Ishikawa (cell line): ENCODE data around the gene SRP54.

Source experiments
- CEBPB ChIP-seq: IDR thresholded peaks from 2 replicates; pipeline ENCODE4 v1.6.1; 2012
- CREB1 ChIP-seq: IDR thresholded peaks from 2 replicates; pipeline ENCODE4 v1.6.1; 2012; ENCODE audit warnings: low read depth
- EGR1 ChIP-seq: IDR thresholded peaks from 2 replicates; pipeline ENCODE4 v1.6.1; 2012
- EP300 ChIP-seq: IDR thresholded peaks from 2 replicates; pipeline ENCODE4 v1.6.1; 2012; ENCODE audit warnings: borderline replicate concordance
- FOXM1 ChIP-seq: IDR thresholded peaks from 2 replicates; pipeline ENCODE4 v1.6.1; 2012; ENCODE audit warnings: low read depth, borderline replicate concordance
- NFIC ChIP-seq: IDR thresholded peaks from 2 replicates; pipeline ENCODE4 v1.6.1; 2012
- RAD21 ChIP-seq: IDR thresholded peaks from 2 replicates; pipeline ENCODE4 v1.6.1; 2012; ENCODE audit warnings: low read depth
- TAF1 ChIP-seq: IDR thresholded peaks from 2 replicates; pipeline ENCODE4 v1.6.1; 2012; ENCODE audit warnings: low read depth, mild to moderate bottlenecking
- TCF12 ChIP-seq: IDR thresholded peaks from 2 replicates; pipeline ENCODE4 v1.6.1; 2012; ENCODE audit warnings: low read depth
- TEAD4 ChIP-seq: IDR thresholded peaks from 2 replicates; pipeline ENCODE4 v1.6.1; 2012
- YY1 ChIP-seq: IDR thresholded peaks from 2 replicates; pipeline ENCODE4 v1.6.1; 2012; ENCODE audit warnings: low read depth
- ZBTB7A ChIP-seq: IDR thresholded peaks from 2 replicates; pipeline ENCODE4 v1.6.1; 2012; ENCODE audit warnings: low read depth
- TF ChIP-seq, protein P1 (sequence below): IDR thresholded peaks from 2 replicates; pipeline ENCODE4 v1.6.1; 2012
- TF ChIP-seq, protein P2 (sequence below): IDR thresholded peaks from 2 replicates; pipeline ENCODE4 v1.6.1; 2012
- TF ChIP-seq, protein P3 (sequence below): IDR thresholded peaks from 2 replicates; pipeline ENCODE4 v1.6.1; 2012; ENCODE audit warnings: low read depth, mild to moderate bottlenecking

The SRP54 gene

DNA sequence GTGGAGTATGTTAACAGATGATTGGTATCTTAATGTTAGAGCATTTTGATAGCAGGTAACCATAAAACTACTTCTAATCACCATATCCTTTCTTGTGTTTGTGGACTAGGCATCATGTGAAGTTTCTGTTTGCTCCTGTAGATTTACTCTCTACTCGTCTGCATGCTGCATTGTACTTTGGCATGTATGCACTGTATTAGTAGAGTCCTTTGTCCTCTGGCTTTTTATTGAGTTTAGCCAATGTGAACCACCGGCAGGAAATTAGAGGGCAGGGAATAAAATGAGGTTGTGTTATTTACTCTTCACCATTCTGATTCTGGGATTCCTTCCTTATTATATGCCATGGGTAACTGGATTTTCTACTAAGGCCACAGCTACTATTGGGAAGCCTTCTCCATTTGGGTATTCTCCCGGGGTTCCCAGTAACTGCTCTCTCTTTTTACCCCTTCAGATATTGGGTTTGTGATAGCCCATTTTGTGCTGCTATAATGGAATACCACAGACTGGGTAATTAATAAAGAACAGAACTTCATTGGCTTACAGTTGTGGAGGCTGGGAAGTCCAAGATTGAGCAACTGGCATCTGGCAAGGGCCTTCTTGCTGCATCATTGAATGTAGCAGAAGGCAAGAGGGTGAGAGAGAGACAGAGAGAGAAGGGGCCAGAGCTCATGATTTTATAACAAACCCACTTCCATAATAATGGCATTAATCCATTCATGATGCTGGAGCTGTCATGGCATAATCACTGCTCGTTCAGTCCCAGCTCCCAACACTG, 85.6 kb downstream of the SRP54 start:
- TF ChIP-seq NFIC (no peak), ZBTB7A (no peak), FOXM1 (no peak), TCF12 (no peak), RAD21 (no peak), EGR1 (no peak), CEBPB (no peak), YY1 (no peak), EP300 (no peak), TAF1 (no peak), CREB1 (no peak), TEAD4 (no peak)
- TF ChIP-seq, protein P1, sequence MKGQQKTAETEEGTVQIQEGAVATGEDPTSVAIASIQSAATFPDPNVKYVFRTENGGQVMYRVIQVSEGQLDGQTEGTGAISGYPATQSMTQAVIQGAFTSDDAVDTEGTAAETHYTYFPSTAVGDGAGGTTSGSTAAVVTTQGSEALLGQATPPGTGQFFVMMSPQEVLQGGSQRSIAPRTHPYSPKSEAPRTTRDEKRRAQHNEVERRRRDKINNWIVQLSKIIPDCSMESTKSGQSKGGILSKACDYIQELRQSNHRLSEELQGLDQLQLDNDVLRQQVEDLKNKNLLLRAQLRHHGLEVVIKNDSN = no peak
- TF ChIP-seq, protein P2, sequence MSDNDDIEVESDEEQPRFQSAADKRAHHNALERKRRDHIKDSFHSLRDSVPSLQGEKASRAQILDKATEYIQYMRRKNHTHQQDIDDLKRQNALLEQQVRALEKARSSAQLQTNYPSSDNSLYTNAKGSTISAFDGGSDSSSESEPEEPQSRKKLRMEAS = no peak

DNA sequence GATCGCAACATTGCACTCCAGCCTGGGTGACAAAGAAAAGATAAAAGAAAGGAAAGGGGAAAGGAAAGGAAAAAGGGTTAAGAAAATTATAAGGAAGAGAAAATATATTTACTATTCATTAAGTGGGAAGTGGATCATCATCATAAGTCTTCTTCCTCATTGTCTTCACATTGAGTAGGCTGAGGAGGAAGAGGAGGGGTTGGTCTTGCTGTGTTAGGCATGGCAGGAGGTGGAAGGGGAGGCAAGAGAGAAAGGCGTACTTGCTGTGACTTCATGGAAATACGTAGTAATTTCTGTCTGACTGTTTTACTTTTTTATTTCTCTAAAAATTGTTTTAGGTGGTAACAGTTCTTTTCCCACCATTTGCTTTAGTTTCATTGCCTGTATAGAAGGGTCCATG, 89.4 kb downstream of the SRP54 start:
- TF ChIP-seq YY1 = no peak
- TF ChIP-seq FOXM1 = no peak
- no peak for TF ChIP-seq TCF12
- no peak for TF ChIP-seq TAF1
- no peak for TF ChIP-seq EP300
- no peak for TF ChIP-seq CEBPB
- no peak for TF ChIP-seq EGR1
- no peak for TF ChIP-seq RAD21
- TF ChIP-seq, protein P2 = no peak
- TF ChIP-seq, protein P1 = no peak
- TF ChIP-seq, protein P3, sequence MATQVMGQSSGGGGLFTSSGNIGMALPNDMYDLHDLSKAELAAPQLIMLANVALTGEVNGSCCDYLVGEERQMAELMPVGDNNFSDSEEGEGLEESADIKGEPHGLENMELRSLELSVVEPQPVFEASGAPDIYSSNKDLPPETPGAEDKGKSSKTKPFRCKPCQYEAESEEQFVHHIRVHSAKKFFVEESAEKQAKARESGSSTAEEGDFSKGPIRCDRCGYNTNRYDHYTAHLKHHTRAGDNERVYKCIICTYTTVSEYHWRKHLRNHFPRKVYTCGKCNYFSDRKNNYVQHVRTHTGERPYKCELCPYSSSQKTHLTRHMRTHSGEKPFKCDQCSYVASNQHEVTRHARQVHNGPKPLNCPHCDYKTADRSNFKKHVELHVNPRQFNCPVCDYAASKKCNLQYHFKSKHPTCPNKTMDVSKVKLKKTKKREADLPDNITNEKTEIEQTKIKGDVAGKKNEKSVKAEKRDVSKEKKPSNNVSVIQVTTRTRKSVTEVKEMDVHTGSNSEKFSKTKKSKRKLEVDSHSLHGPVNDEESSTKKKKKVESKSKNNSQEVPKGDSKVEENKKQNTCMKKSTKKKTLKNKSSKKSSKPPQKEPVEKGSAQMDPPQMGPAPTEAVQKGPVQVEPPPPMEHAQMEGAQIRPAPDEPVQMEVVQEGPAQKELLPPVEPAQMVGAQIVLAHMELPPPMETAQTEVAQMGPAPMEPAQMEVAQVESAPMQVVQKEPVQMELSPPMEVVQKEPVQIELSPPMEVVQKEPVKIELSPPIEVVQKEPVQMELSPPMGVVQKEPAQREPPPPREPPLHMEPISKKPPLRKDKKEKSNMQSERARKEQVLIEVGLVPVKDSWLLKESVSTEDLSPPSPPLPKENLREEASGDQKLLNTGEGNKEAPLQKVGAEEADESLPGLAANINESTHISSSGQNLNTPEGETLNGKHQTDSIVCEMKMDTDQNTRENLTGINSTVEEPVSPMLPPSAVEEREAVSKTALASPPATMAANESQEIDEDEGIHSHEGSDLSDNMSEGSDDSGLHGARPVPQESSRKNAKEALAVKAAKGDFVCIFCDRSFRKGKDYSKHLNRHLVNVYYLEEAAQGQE = no peak
- TF ChIP-seq TEAD4 = no peak
- no peak for TF ChIP-seq CREB1
- no peak for TF ChIP-seq NFIC
- no peak for TF ChIP-seq ZBTB7A

DNA sequence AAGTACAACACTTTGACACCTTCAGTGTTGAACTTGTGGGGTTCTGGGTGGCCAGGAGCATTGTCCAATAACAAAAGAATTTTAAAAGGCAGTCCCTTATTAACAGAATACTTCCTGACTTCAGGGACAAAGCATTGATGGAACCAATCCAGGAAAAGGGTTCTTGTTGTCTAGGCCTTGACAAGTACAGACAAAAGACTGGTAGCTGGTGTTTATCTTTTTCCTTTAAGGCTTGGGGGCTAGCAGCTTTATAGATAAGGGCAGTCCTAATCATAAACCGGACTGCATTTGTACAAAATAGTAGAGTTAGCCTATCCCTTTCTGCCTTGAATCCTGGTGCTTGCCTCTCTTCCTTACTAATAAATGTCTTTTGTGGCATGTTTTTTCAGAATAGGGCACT, 90.7 kb downstream of the SRP54 start:
- TF ChIP-seq TAF1 (no peak), FOXM1 (no peak), TCF12 (no peak), EGR1 (no peak), ZBTB7A (no peak), CEBPB (no peak), TEAD4 (no peak), RAD21 (no peak), NFIC (no peak), YY1 (no peak), EP300 (no peak)
- TF ChIP-seq, protein P2 = no peak
- TF ChIP-seq, protein P1 = no peak
- TF ChIP-seq, protein P3 = no peak

DNA sequence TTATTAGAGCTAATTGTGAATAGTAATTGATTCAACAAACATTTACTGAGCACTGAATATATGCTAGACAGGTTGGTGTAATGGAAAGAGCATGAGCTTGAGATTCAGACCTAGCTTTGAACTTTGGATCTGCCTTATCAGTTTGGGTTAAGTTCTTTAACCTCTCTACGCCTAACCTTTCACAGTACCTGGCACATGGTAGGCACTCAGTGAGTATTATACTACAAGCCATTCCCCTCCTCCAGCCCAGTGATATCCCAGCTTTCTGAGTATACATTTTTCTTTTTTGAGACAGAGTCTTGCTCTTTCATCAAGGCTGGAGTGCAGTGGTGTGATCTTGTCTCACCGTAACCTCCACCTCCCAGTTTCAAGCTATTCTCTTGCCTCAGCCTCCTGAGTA, 95.3 kb downstream of the SRP54 start:
- TF ChIP-seq, protein P2 = no peak
- no peak for TF ChIP-seq TCF12
- no peak for TF ChIP-seq CREB1
- TF ChIP-seq, protein P1 = no peak
- no peak for TF ChIP-seq NFIC
- TF ChIP-seq ZBTB7A = no peak
- TF ChIP-seq, protein P3 = no peak
- no peak for TF ChIP-seq EGR1
- TF ChIP-seq YY1 = no peak
- TF ChIP-seq CEBPB = no peak
- TF ChIP-seq TAF1 = no peak
- TF ChIP-seq RAD21 = no peak
- no peak for TF ChIP-seq FOXM1
- no peak for TF ChIP-seq TEAD4
- no peak for TF ChIP-seq EP300
